PFSK-1 (cell line): ENCODE data around the gene LYPD6.

ENCODE experiments used
- POLR2AphosphoS5 ChIP-seq: IDR thresholded peaks from 2 replicates; pipeline ENCODE4 v1.6.1; 2012; ENCODE audit warnings: low read depth, mild to moderate bottlenecking, control low read depth, low read length, moderate library complexity
- TAF1 ChIP-seq: IDR thresholded peaks from 2 replicates; pipeline ENCODE4 v1.6.1; 2012; ENCODE audit warnings: low read length, control low read depth, borderline replicate concordance; ENCODE audit not compliant: insufficient read depth

DNA sequence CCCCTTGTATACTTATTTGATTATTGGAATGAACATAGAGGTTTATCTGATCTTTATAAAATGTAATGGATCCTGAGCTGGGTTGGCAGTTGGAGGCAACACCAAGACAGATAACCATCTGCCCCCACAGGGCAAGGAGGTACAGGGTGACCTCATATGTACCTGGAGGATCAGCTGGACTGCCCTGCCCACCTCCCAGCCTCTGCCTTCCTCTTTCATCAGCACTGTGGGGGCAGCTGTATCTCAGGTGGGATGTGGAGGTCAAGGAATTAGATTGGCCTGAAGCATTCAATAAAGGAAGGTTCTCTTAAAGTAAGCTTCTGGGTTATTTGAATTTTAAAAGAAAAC is 92.6 kb downstream of the LYPD6 start:
- TF ChIP-seq POLR2AphosphoS5 (no peak), TAF1 (no peak)
